Measurements from ENCODE around the gene MYO1D. TPM values are rescaled to one million over a fixed set of nuclear protein-coding genes. Genes with fewer than 3 reads are reported as not detected.

Gene MYO1D
- total RNA-seq, 6 donors from 2014 or later, result 63.0 to 139 (median 91.9) TPM

- no peak for ATAC-seq (ENCODE audit: low FRiP score in 2 of 2)
- WGBS, 2 donors, result 91 to 96% methylated on average over 1 of the region's 1 CpG
- no peaks in the 10 kb centered on the region for H3K4me1 ChIP-seq
- H3K36me3 ChIP-seq, result no peaks in the 10 kb centered on the region
- H3K27me3 ChIP-seq, result no peaks in the 10 kb centered on the region
- no peak overlapping the region for H3K4me3 ChIP-seq
- peaks cover 0 to 5% (median 0%) of the 10 kb centered on the region in 4 donors for H3K9me3 ChIP-seq
- TF ChIP-seq POLR2A (IDR thresholded peaks at IDR 0.05), result no peak
- no peak for TF ChIP-seq EP300 (IDR thresholded peaks at IDR 0.05)
- no peak for TF ChIP-seq CTCF (IDR thresholded peaks at IDR 0.05)
- TF ChIP-seq POLR2AphosphoS5 (IDR thresholded peaks at IDR 0.05), result no peak
- no peak overlapping the region for H3K27ac ChIP-seq
- DNase-seq, result no peak
These were observed 293.9 kb downstream of the MYO1D start for GRCh38 chr17:32583053-32583452.

DNA sequence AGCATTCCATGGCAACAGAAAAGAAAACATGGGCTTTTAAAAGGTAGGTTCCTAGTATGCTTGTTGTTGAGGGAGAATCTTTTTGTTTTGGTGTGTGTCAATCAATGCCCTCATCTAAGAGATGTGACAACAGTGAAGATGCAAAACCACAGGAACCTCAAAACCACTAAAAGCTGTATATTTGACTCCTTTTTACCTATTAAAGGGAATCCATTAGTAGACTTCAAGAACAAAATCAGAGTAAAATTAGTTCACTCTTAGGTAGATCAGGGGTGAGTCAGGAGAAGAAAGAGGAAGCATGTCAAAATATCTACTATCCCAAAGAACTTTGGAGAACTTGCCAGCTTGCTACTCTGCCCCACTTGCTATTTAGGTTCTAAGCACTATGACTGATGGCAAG is 301.1 kb downstream of the MYO1D start:
- Histone ChIP-seq H3K4me1 (no peaks in the 10 kb centered on the region), H3K4me3 (no peak overlapping the region), H3K27ac (no peak overlapping the region), H3K9me3 (peaks cover 0 to 1% (median 0%) of the 10 kb centered on the region in 4 donors), H3K36me3 (no peaks in the 10 kb centered on the region), H3K27me3 (no peaks in the 10 kb centered on the region)
- ATAC-seq (ENCODE audit: low FRiP score in 2 of 2) (no peak), DNase-seq (no peak)
- no peak for TF ChIP-seq CTCF (IDR thresholded peaks at IDR 0.05)
- no peak for TF ChIP-seq EP300 (IDR thresholded peaks at IDR 0.05)

- ATAC-seq (ENCODE audit: low FRiP score in 2 of 2) (no peak), DNase-seq (no peak)
- Histone ChIP-seq H3K27me3 (no peaks in the 10 kb centered on the region), H3K4me3 (no peak overlapping the region), H3K36me3 (no peaks in the 10 kb centered on the region), H3K4me1 (no peaks in the 10 kb centered on the region), H3K27ac (no peak overlapping the region), H3K9me3 (no peaks in the 10 kb centered on the region)
- TF ChIP-seq CTCF (IDR thresholded peaks at IDR 0.05), result no peak
- TF ChIP-seq EP300 (IDR thresholded peaks at IDR 0.05), result no peak
- TF ChIP-seq POLR2A (IDR thresholded peaks at IDR 0.05), result no peak
- TF ChIP-seq POLR2AphosphoS5 (IDR thresholded peaks at IDR 0.05), result no peak
- WGBS, 2 donors, result 78 to 92% methylated on average over 2 of the region's 2 CpGs
These were observed 306.9 kb downstream of the MYO1D start for GRCh38 chr17:32570081-32570396.

GRCh38 chr17:32569171-32570080 is 307.5 kb downstream of the MYO1D start:
- H3K4me1 ChIP-seq, result no peaks in the 10 kb centered on the region
- H3K27ac ChIP-seq, result no peak overlapping the region
- DNase-seq (no peak), ATAC-seq (ENCODE audit: low FRiP score in 2 of 2) (no peak)
- H3K27me3 ChIP-seq, result no peaks in the 10 kb centered on the region
- TF ChIP-seq POLR2A (IDR thresholded peaks at IDR 0.05) (no peak), EP300 (IDR thresholded peaks at IDR 0.05) (no peak), POLR2AphosphoS5 (IDR thresholded peaks at IDR 0.05) (no peak), CTCF (IDR thresholded peaks at IDR 0.05) (no peak)
- no peaks in the 10 kb centered on the region for H3K36me3 ChIP-seq
- H3K4me3 ChIP-seq, result no peak overlapping the region
- 81 to 87% methylated on average over 7 of the region's 7 CpGs for WGBS, 2 donors
- H3K9me3 ChIP-seq, result no peaks in the 10 kb centered on the region

GRCh38 chr17:32568705-32569104 is 308.2 kb downstream of the MYO1D start:
- no peak for ATAC-seq (ENCODE audit: low FRiP score in 2 of 2)
- no peaks in the 10 kb centered on the region for H3K9me3 ChIP-seq
- 81 to 92% methylated on average over 4 of the region's 4 CpGs for WGBS, 2 donors
- H3K4me1 ChIP-seq, result no peaks in the 10 kb centered on the region
- no peaks in the 10 kb centered on the region for H3K27me3 ChIP-seq
- H3K4me3 ChIP-seq, result no peak overlapping the region
- DNase-seq, result no peak
- no peak overlapping the region for H3K27ac ChIP-seq
- TF ChIP-seq EP300 (IDR thresholded peaks at IDR 0.05), result no peak
- no peak for TF ChIP-seq POLR2AphosphoS5 (IDR thresholded peaks at IDR 0.05)
- no peak for TF ChIP-seq CTCF (IDR thresholded peaks at IDR 0.05)
- TF ChIP-seq POLR2A (IDR thresholded peaks at IDR 0.05), result no peak
- no peaks in the 10 kb centered on the region for H3K36me3 ChIP-seq
